Fibroblast of lung (primary cell): ENCODE results near the gene OSBPL6. TPM values are rescaled to one million over a fixed set of nuclear protein-coding genes. Genes with fewer than 3 reads are reported as not detected.
A peak's percentile ranks its signal among the peaks of the same experiment; 100 is the strongest.

Source experiments
- DNase-seq, 2 donors: peaks; one replicate each; pipeline versions ENCODE4 v3.0.0 to v3.0.0-alpha.2; 2010; ENCODE audit warnings: low read depth in 2 of 2
- H2AFZ ChIP-seq: 2 replicates; pipeline ENCODE4 v1.5.1; 2012; ENCODE audit warnings: low read length, control low read depth, inconsistent platforms
- H3K27ac ChIP-seq: 2 replicates; pipeline ENCODE4 v1.5.1; 2011; ENCODE audit warnings: low read length, control low read depth; ENCODE audit not compliant: insufficient read depth
- H3K27me3 ChIP-seq: 2 replicates; pipeline ENCODE4 v1.5.1; 2011; ENCODE audit warnings: mild to moderate bottlenecking, low read length; ENCODE audit not compliant: control insufficient read depth, insufficient read depth
- H3K36me3 ChIP-seq: 2 replicates; pipeline ENCODE4 v1.5.1; 2011; ENCODE audit warnings: low read length; ENCODE audit not compliant: control insufficient read depth, insufficient read depth
- H3K4me1 ChIP-seq: 2 replicates; pipeline ENCODE4 v1.5.1; 2011; ENCODE audit warnings: low read length; ENCODE audit not compliant: control insufficient read depth, insufficient read depth; ENCODE audit errors: extremely low read depth
- H3K4me2 ChIP-seq: 2 replicates; pipeline ENCODE4 v1.5.1; 2011; ENCODE audit warnings: low read length, control low read depth; ENCODE audit not compliant: insufficient read depth; ENCODE audit errors: extremely low read depth
- H3K4me3 ChIP-seq, 4 experiments: fragments of 200-600 bp in 1 of 4; sonication (generic) in 1 of 4; replicated peaks in 1 of 4; 2 replicates each; pipeline ENCODE4 v1.5.1; 2011 to 2016; ENCODE audit warnings: low read length in 4 of 4, low read depth in 3 of 4, mild to moderate bottlenecking in 3 of 4, control low read depth in 2 of 4, inconsistent platforms in 1 of 4, mixed read lengths in 1 of 4; ENCODE audit not compliant: insufficient read depth in 1 of 4; ENCODE audit errors: control extremely low read depth in 1 of 4
- H3K79me2 ChIP-seq: 2 replicates; pipeline ENCODE4 v1.5.1; 2012; ENCODE audit warnings: mild to moderate bottlenecking, low read length, inconsistent platforms; ENCODE audit not compliant: control insufficient read depth, insufficient read depth
- H3K9ac ChIP-seq: 2 replicates; pipeline ENCODE4 v1.5.1; 2011; ENCODE audit warnings: mild to moderate bottlenecking, low read length, control low read depth; ENCODE audit not compliant: insufficient read depth
- H3K9me3 ChIP-seq: 2 replicates; pipeline ENCODE4 v1.5.1; 2012; ENCODE audit warnings: low read depth, low read length; ENCODE audit not compliant: control insufficient read depth, insufficient read depth
- H4K20me1 ChIP-seq: 2 replicates; pipeline ENCODE4 v1.5.1; 2011; ENCODE audit warnings: low read length; ENCODE audit not compliant: control insufficient read depth, insufficient read depth; ENCODE audit errors: extremely low read depth
- CTCF ChIP-seq, 2 donors: IDR thresholded peaks in 1 of 2; conservative IDR thresholded peaks in 1 of 2; 1 replicate in 1 of 2; 2 replicates in 1 of 2; pipeline ENCODE4 v1.5.1; 2011 to 2012; ENCODE audit warnings: low read length in 2 of 2, control low read depth in 1 of 2, inconsistent platforms in 1 of 2, low read depth in 1 of 2, mild to moderate bottlenecking in 1 of 2
- EZH2 ChIP-seq: IDR thresholded peaks from 2 replicates; pipeline ENCODE4 v1.5.1; 2012; ENCODE audit warnings: low read length, control low read depth, mild to moderate bottlenecking; ENCODE audit errors: missing control alignments
- polyA plus RNA-seq, 2 donors: library from polyadenylated mRNA; depleted of rRNA in 1 of 2; stranded (reverse) in 1 of 2; unstranded in 1 of 2; fragments of >200 nt; gene quantifications; 2 replicates each; pipeline ENCODE4 v1.2.1, GENCODE V29; 2011 to 2012; ENCODE audit warnings: missing spikeins in 1 of 2
- total RNA-seq: library from RNA; depleted of rRNA; stranded (reverse); fragments of >200 nt; gene quantifications from 2 replicates; pipeline ENCODE4 v1.2.1, GENCODE V29; 2014

The OSBPL6 gene
- total and polyA plus RNA-seq, 2 donors (not counting 1 experiment from before 2014, with no cell fraction given) = 1.0 to 5.3 TPM

GRCh38 chr2:178335230-178335629 is 140.9 kb downstream of the OSBPL6 start:
- Histone ChIP-seq H3K4me3 (no peak overlapping the region), H3K9me3 (no peaks in the 10 kb centered on the region), H3K79me2 (no peaks in the 10 kb centered on the region), H3K9ac (no peak overlapping the region), H3K4me2 (no peak overlapping the region), H3K36me3 (no peaks in the 10 kb centered on the region), H3K4me1 (no peaks in the 10 kb centered on the region), H3K27me3 (no peaks in the 10 kb centered on the region), H2AFZ (no peak overlapping the region), H4K20me1 (no peaks in the 10 kb centered on the region), H3K27ac (no peak overlapping the region)
- no peak for DNase-seq
- no peak for TF ChIP-seq CTCF (conservative IDR thresholded peaks at IDR 0.05 in 1 of 2, IDR thresholded peaks at IDR 0.05 in 1 of 2; ENCODE audit: low read depth in 1 of 2, low read length in 2 of 2)
- TF ChIP-seq EZH2 = no peak

GRCh38 chr2:178344121-178344520 is 149.8 kb downstream of the OSBPL6 start:
- Histone ChIP-seq H3K4me2 (no peak overlapping the region), H3K79me2 (no peaks in the 10 kb centered on the region), H3K4me1 (no peaks in the 10 kb centered on the region), H3K4me3 (no peak overlapping the region), H3K27me3 (no peaks in the 10 kb centered on the region), H2AFZ (no peak overlapping the region), H3K36me3 (no peaks in the 10 kb centered on the region), H3K27ac (no peak overlapping the region), H3K9me3 (no peaks in the 10 kb centered on the region), H3K9ac (no peak overlapping the region), H4K20me1 (no peaks in the 10 kb centered on the region)
- TF ChIP-seq EZH2 (no peak), CTCF (conservative IDR thresholded peaks at IDR 0.05 in 1 of 2, IDR thresholded peaks at IDR 0.05 in 1 of 2; ENCODE audit: low read depth in 1 of 2, low read length in 2 of 2) (no peak)
- no peak for DNase-seq

- H4K20me1 ChIP-seq = no peaks in the 10 kb centered on the region
- DNase-seq = peak in 1 of 2 donors; percentile 9
- H2AFZ ChIP-seq = no peak overlapping the region
- H3K4me2 ChIP-seq = no peak overlapping the region
- no peaks in the 10 kb centered on the region for H3K79me2 ChIP-seq
- H3K4me3 ChIP-seq = no peak overlapping the region
- no peaks in the 10 kb centered on the region for H3K9me3 ChIP-seq
- no peak overlapping the region for H3K9ac ChIP-seq
- no peaks in the 10 kb centered on the region for H3K27me3 ChIP-seq
- no peak for TF ChIP-seq EZH2
- TF ChIP-seq CTCF (conservative IDR thresholded peaks at IDR 0.05 in 1 of 2, IDR thresholded peaks at IDR 0.05 in 1 of 2; ENCODE audit: low read depth in 1 of 2, low read length in 2 of 2) = no peak
- H3K36me3 ChIP-seq = no peaks in the 10 kb centered on the region
- H3K4me1 ChIP-seq = no peaks in the 10 kb centered on the region
- H3K27ac ChIP-seq = no peak overlapping the region
Measured at GRCh38 chr2:178345951-178346350, 151.6 kb downstream of the OSBPL6 start.
